PFSK-1 (cell line): Measurements from ENCODE around the gene ORMDL3.

Experiments used
- FOXP2 ChIP-seq: optimal IDR thresholded peaks from 2 replicates; pipeline ENCODE3; 2011; ENCODE audit warnings: borderline replicate concordance, control low read depth, inconsistent platforms; ENCODE audit not compliant: insufficient read depth; ENCODE audit errors: extremely low read length, extremely low read depth
- POLR2AphosphoS5 ChIP-seq: IDR thresholded peaks from 2 replicates; pipeline ENCODE4 v1.6.1; 2012; ENCODE audit warnings: low read depth, mild to moderate bottlenecking, control low read depth, low read length, moderate library complexity
- REST ChIP-seq, 2 experiments: IDR thresholded peaks; 2 replicates each; pipeline versions ENCODE4 v1.6.1 to v1.8.0; 2011 to 2012; ENCODE audit warnings: low read depth in 2 of 2, low read length in 2 of 2, control low read depth in 1 of 2, inconsistent platforms in 1 of 2, mild to moderate bottlenecking in 1 of 2, moderate library complexity in 1 of 2; ENCODE audit not compliant: insufficient read depth in 1 of 2
- SIN3A ChIP-seq: IDR thresholded peaks from 2 replicates; pipeline ENCODE4 v1.6.1; 2012; ENCODE audit warnings: mild to moderate bottlenecking, low read length, moderate library complexity, borderline replicate concordance; ENCODE audit not compliant: insufficient read depth
- TAF1 ChIP-seq: IDR thresholded peaks from 2 replicates; pipeline ENCODE4 v1.6.1; 2012; ENCODE audit warnings: low read length, control low read depth, borderline replicate concordance; ENCODE audit not compliant: insufficient read depth

The ORMDL3 gene

GRCh38 chr17:39926135-39926587 is 1.2 kb downstream of the ORMDL3 start:
- TF ChIP-seq TAF1 (no peak), SIN3A (no peak), FOXP2 (no peak), REST (IDR thresholded peaks at IDR 0.05; ENCODE audit: insufficient read depth in 1 of 2, low read depth in 2 of 2, low read length in 2 of 2) (no peak), POLR2AphosphoS5 (no peak)

GRCh38 chr17:39925282-39926134 is 1.9 kb downstream of the ORMDL3 start:
- no peak for TF ChIP-seq SIN3A
- TF ChIP-seq POLR2AphosphoS5, result no peak
- TF ChIP-seq FOXP2, result no peak
- TF ChIP-seq TAF1, result no peak
- TF ChIP-seq REST (IDR thresholded peaks at IDR 0.05; ENCODE audit: insufficient read depth in 1 of 2, low read depth in 2 of 2, low read length in 2 of 2), result no peak

- TF ChIP-seq FOXP2 (no peak), SIN3A (no peak), POLR2AphosphoS5 (no peak), REST (IDR thresholded peaks at IDR 0.05; ENCODE audit: insufficient read depth in 1 of 2, low read depth in 2 of 2, low read length in 2 of 2) (no peak), TAF1 (no peak)
These were observed 2.7 kb downstream of the ORMDL3 start for GRCh38 chr17:39924691-39925055.

- TF ChIP-seq SIN3A (no peak), POLR2AphosphoS5 (no peak), TAF1 (no peak), REST (IDR thresholded peaks at IDR 0.05; ENCODE audit: insufficient read depth in 1 of 2, low read depth in 2 of 2, low read length in 2 of 2) (no peak)
These were observed 3.3 kb downstream of the ORMDL3 start for GRCh38 chr17:39923836-39924690.
